ENCODE results near the gene SLC6A19. TPM values are rescaled to one million over a fixed set of nuclear protein-coding genes. Genes with fewer than 3 reads are reported as not detected.

The SLC6A19 gene
- total and polyA plus RNA-seq, 9 of the 15 experiments (the other 6 are each of a cell fraction or from before 2014, with no cell fraction given) = 0.03 to 1.6 (median 0.59) TPM

DNA sequence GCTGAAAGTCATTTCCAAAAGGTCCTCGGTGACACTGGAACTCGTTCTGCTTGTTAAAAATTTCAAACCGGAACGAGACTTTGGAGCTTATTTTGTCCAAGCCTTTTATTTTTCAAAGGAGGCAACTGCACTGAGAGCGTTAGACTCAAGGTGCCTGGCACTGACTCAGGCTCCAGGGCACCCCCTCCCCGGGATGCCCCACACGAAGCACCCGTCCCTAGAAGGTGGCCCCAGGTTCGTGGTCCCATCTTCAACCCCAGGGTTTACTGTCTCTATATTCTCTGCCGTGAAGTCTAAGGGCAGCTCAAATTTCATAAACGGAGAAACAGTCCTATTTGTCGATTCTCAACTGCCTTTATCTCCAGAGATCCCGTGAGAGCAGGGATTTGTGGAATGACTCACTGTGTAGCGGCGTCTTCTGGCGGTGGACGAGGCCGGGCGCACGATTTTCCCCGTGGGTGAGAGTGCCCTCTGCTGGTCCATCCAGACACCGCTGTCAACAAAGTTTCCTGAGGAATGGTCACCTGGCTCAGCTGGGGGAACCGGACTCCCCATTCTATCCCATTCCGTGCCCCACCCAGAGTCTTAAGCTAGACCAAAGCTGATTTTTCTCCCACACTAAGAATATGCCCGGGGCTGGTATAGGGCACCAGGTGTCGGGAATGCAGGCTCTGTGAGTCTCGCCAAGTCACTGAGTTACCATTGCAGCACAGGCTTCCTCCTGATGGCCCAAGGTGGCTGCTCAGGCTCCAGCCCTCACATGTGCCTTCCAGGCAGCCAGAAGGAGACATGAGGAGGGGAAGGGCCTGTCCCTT, 27.1 kb upstream of the SLC6A19 start (continued):
- TF ChIP-seq MGA (IDR thresholded peaks at IDR 0.05) (no peak), CBFB (CRISPR knock-in tag; IDR thresholded peaks at IDR 0.05) (no peak), PHF20 (IDR thresholded peaks at IDR 0.05; ENCODE audit: partially characterized antibody) (no peak), CXXC5 (CRISPR knock-in tag; IDR thresholded peaks at IDR 0.05) (peak; percentile 89), ZNF583 (CRISPR knock-in tag; IDR thresholded peaks at IDR 0.05) (no peak), SMARCA5 (IDR thresholded peaks at IDR 0.05) (no peak; the same call in 1 of the 2 replicates), ZNF507 (tag; conservative IDR thresholded peaks at IDR 0.05) (no peak), RB1 (IDR thresholded peaks at IDR 0.05; ENCODE audit: low read depth) (peak; percentile 63; the same call in 1 of the 2 replicates), TGIF2 (CRISPR knock-in tag; IDR thresholded peaks at IDR 0.05) (no peak), MNT (conservative IDR thresholded peaks at IDR 0.05) (0 out of 4 replicates have a peak, but pooled peaks of 1 of the 2 experiments have one; percentile 25), TBL1XR1 (IDR thresholded peaks at IDR 0.05; ENCODE audit: low read length in 2 of 2) (0 out of 4 replicates have a peak, but pooled peaks of 1 of the 2 experiments have one; percentile 28), ZNF778 (CRISPR knock-in tag; IDR thresholded peaks at IDR 0.05) (no peak), PHB2 (IDR thresholded peaks at IDR 0.05; ENCODE audit: low read depth) (no peak), OTX1 (CRISPR knock-in tag; IDR thresholded peaks at IDR 0.05) (no peak)
- TF ChIP-seq, protein P1, sequence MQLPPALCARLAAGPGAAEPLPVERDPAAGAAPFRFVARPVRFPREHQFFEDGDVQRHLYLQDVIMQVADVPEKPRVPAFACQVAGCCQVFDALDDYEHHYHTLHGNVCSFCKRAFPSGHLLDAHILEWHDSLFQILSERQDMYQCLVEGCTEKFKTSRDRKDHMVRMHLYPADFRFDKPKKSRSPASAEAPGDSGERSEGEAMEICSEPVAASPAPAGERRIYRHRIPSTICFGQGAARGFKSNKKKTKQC (CRISPR knock-in tag; IDR thresholded peaks at IDR 0.05) = no peak

All from K562 (cell line).